Activated CD4-positive, alpha-beta T cell treated with anti-CD3 and anti-CD28 coated beads for 1 hour (primary cell): ENCODE data around the gene KLC1.

ENCODE experiments used
- DNase-seq: peaks from one replicate; pipeline ENCODE4 v3.0.0-alpha.2; 2020

KLC1 gene

GRCh38 chr14:103694572-103695026 lies 65.6 kb downstream of the KLC1 start:
- no peak for DNase-seq

- DNase-seq = no peak
Observed at GRCh38 chr14:103695296-103696069, 66.5 kb downstream of the KLC1 start.

- no peak for DNase-seq
Observed at GRCh38 chr14:103696070-103696402, 67.0 kb downstream of the KLC1 start.

GRCh38 chr14:103696466-103697071 lies 67.6 kb downstream of the KLC1 start:
- DNase-seq = no peak

GRCh38 chr14:103697206-103697602 lies 68.2 kb downstream of the KLC1 start:
- no peak for DNase-seq

- no peak for DNase-seq
Observed at GRCh38 chr14:103697603-103698379, 68.8 kb downstream of the KLC1 start.

GRCh38 chr14:103698380-103699260 lies 69.6 kb downstream of the KLC1 start:
- DNase-seq = no peak

GRCh38 chr14:103699261-103699661 lies 70.2 kb downstream of the KLC1 start:
- DNase-seq = no peak

GRCh38 chr14:103699901-103700752 lies 71.1 kb downstream of the KLC1 start:
- DNase-seq = no peak

- no peak for DNase-seq
Observed at GRCh38 chr14:103700753-103701490, 71.9 kb downstream of the KLC1 start.

- DNase-seq = no peak
Observed at GRCh38 chr14:103702095-103702494, 73.1 kb downstream of the KLC1 start.

GRCh38 chr14:103702497-103703432 lies 73.8 kb downstream of the KLC1 start:
- no peak for DNase-seq

GRCh38 chr14:103703433-103704385 lies 74.7 kb downstream of the KLC1 start:
- no peak for DNase-seq

GRCh38 chr14:103704708-103705107 lies 75.7 kb downstream of the KLC1 start:
- no peak for DNase-seq

- no peak for DNase-seq
Observed at GRCh38 chr14:103705118-103705503, 76.1 kb downstream of the KLC1 start.

GRCh38 chr14:103705504-103706284 lies 76.7 kb downstream of the KLC1 start:
- DNase-seq = no peak

- DNase-seq = no peak
Observed at GRCh38 chr14:103706551-103707328, 77.7 kb downstream of the KLC1 start.
